ENCODE results near the gene BTG2. TPM values are rescaled to one million over a fixed set of nuclear protein-coding genes. Genes with fewer than 3 reads are reported as not detected.

BTG2 gene
- total and polyA plus RNA-seq, 2 experiments from 2014 or later = 197 to 274 TPM

DNA sequence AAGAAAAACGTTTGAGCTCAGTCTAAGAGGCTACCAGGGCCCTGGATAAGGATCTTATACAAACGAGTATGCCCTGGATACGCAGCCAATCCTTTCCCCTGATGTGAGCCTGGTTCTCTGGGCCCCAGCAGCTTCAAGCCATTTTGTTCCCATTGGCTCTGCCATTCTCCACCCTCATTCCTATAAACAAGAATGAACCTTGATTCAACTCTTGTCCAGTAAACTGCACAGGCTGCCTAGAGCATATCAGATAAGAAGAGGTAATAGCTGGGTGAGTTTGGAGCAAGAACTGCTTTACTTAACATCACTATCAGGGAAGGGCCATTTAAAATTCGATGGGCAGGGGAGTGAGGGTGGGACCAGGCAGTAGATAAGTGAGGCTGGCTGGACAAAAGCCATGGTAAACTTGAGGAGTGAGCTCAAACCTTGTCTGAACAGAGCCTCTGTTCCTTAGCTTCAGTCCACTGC, 11.3 kb downstream of the BTG2 start:
- H3K36me3 ChIP-seq (replicated peaks; ENCODE audit: insufficient read depth, low read depth) = no peaks in the 10 kb centered on the region
- peak; percentile 81 for DNase-seq (ENCODE audit: low spot score)
- H4K20me1 ChIP-seq (ENCODE audit: insufficient read depth, poor library complexity, severe bottlenecking) = no peaks in the 10 kb centered on the region
- no peaks in the 10 kb centered on the region for H3K79me2 ChIP-seq
- peak overlapping the region; percentile 39 for H3K4me2 ChIP-seq
- H3K27ac ChIP-seq = peak overlapping the region; percentile 84
- H3K9me2 ChIP-seq (replicated peaks; ENCODE audit: insufficient read depth) = no peaks in the 10 kb centered on the region
- H3K27me3 ChIP-seq = no peaks in the 10 kb centered on the region
- no peaks in the 10 kb centered on the region for H3K9me3 ChIP-seq (ENCODE audit: low read depth)
- no peak for TF ChIP-seq EZH2 (IDR thresholded peaks at IDR 0.05; ENCODE audit: borderline replicate concordance)
- no peak for TF ChIP-seq EZH2phosphoT487 (IDR thresholded peaks at IDR 0.05; ENCODE audit: low read depth, severe bottlenecking, unreplicated experiment)
- TF ChIP-seq, protein P1, sequence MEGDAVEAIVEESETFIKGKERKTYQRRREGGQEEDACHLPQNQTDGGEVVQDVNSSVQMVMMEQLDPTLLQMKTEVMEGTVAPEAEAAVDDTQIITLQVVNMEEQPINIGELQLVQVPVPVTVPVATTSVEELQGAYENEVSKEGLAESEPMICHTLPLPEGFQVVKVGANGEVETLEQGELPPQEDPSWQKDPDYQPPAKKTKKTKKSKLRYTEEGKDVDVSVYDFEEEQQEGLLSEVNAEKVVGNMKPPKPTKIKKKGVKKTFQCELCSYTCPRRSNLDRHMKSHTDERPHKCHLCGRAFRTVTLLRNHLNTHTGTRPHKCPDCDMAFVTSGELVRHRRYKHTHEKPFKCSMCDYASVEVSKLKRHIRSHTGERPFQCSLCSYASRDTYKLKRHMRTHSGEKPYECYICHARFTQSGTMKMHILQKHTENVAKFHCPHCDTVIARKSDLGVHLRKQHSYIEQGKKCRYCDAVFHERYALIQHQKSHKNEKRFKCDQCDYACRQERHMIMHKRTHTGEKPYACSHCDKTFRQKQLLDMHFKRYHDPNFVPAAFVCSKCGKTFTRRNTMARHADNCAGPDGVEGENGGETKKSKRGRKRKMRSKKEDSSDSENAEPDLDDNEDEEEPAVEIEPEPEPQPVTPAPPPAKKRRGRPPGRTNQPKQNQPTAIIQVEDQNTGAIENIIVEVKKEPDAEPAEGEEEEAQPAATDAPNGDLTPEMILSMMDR (IDR thresholded peaks at IDR 0.05; ENCODE audit: poor library complexity) = no peak
- peaks cover 36% of the 10 kb centered on the region for H3K4me1 ChIP-seq (ENCODE audit: insufficient read depth)
- WGBS (ENCODE audit: low lambda C conversion rate, missing lambda C conversion rate) = 4% methylated on average over 4 of the region's 4 CpGs
- H2AFZ ChIP-seq = no peak overlapping the region
- H3K4me3 ChIP-seq = no peak overlapping the region

GRCh38 chr1:203317429-203318228, 12.3 kb downstream of the BTG2 start:
- Histone ChIP-seq H3K27ac (peak overlapping the region; percentile 84), H3K4me1 (ENCODE audit: insufficient read depth) (peaks cover 40% of the 10 kb centered on the region), H3K9me2 (replicated peaks; ENCODE audit: insufficient read depth) (no peaks in the 10 kb centered on the region), H3K79me2 (no peaks in the 10 kb centered on the region), H4K20me1 (ENCODE audit: insufficient read depth, poor library complexity, severe bottlenecking) (no peaks in the 10 kb centered on the region), H3K27me3 (no peaks in the 10 kb centered on the region), H3K9me3 (ENCODE audit: low read depth) (no peaks in the 10 kb centered on the region), H3K4me3 (no peak overlapping the region), H2AFZ (no peak overlapping the region), H3K36me3 (replicated peaks; ENCODE audit: insufficient read depth, low read depth) (no peaks in the 10 kb centered on the region), H3K4me2 (peak overlapping the region; percentile 0)
- TF ChIP-seq, protein P1 (IDR thresholded peaks at IDR 0.05; ENCODE audit: poor library complexity) = no peak
- TF ChIP-seq EZH2phosphoT487 (IDR thresholded peaks at IDR 0.05; ENCODE audit: low read depth, severe bottlenecking, unreplicated experiment) (no peak), EZH2 (IDR thresholded peaks at IDR 0.05; ENCODE audit: borderline replicate concordance) (no peak)
- 63% methylated on average over 7 of the region's 7 CpGs for WGBS (ENCODE audit: low lambda C conversion rate, missing lambda C conversion rate)
- no peak for DNase-seq (ENCODE audit: low spot score)

GRCh38 chr1:203318229-203318517, 12.9 kb downstream of the BTG2 start:
- no peak for DNase-seq (ENCODE audit: low spot score)
- Histone ChIP-seq H3K4me1 (ENCODE audit: insufficient read depth) (peaks cover 46% of the 10 kb centered on the region), H4K20me1 (ENCODE audit: insufficient read depth, poor library complexity, severe bottlenecking) (no peaks in the 10 kb centered on the region), H3K9me3 (ENCODE audit: low read depth) (no peaks in the 10 kb centered on the region), H3K36me3 (replicated peaks; ENCODE audit: insufficient read depth, low read depth) (no peaks in the 10 kb centered on the region), H3K4me3 (no peak overlapping the region), H3K4me2 (no peak overlapping the region), H2AFZ (no peak overlapping the region), H3K27me3 (no peaks in the 10 kb centered on the region), H3K9me2 (replicated peaks; ENCODE audit: insufficient read depth) (no peaks in the 10 kb centered on the region), H3K27ac (peak overlapping the region; percentile 84), H3K79me2 (no peaks in the 10 kb centered on the region)
- WGBS (ENCODE audit: low lambda C conversion rate, missing lambda C conversion rate) = 86% methylated on average over 1 of the region's 1 CpG
- TF ChIP-seq EZH2phosphoT487 (IDR thresholded peaks at IDR 0.05; ENCODE audit: low read depth, severe bottlenecking, unreplicated experiment) (no peak), EZH2 (IDR thresholded peaks at IDR 0.05; ENCODE audit: borderline replicate concordance) (no peak)
- TF ChIP-seq, protein P1 (IDR thresholded peaks at IDR 0.05; ENCODE audit: poor library complexity) = no peak
